GM21390 (cell line): ENCODE results near the gene INSYN2A.

ENCODE experiments used
- ATAC-seq: cut with Tn5 transposase; IDR thresholded peaks from one replicate; pipeline ENCODE4 v1.9.1; 2021; ENCODE audit not compliant: unreplicated experiment

INSYN2A gene

DNA sequence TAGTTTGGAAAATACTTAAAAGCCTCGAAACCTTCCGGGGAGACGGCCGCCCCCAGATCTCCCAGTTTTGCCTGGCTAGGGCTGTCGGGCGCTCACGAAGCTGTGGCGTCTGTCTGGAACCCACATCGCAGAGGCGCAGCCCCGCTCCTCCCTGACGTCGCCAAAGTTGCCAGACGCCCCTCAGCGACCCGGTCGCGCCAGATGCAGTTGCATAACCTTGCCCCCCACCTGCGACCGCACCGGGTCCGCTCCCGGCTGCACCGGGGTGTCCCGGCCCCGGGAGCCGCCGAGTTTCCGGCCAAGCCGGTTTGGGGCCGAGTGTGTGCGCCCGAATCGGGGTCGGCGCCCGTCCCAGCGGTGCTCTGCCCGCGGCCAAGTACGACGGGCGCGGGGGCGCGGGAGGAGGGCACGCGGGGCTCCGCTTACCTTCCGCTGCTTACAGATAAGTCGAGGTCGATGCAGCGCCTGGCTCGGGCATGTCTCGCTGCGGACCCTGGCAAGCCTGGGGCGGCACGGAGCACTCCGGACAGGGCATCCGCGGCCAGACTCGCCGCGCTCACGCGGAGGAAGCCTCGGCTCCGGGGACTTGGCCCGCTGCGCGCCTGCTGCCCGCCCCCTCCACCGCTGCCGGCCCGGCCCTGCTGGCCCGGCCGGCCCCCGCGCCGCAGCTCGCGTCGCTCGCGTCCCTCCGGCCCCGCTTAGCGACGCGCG is 665 bp downstream of the INSYN2A start:
- ATAC-seq: no peak

DNA sequence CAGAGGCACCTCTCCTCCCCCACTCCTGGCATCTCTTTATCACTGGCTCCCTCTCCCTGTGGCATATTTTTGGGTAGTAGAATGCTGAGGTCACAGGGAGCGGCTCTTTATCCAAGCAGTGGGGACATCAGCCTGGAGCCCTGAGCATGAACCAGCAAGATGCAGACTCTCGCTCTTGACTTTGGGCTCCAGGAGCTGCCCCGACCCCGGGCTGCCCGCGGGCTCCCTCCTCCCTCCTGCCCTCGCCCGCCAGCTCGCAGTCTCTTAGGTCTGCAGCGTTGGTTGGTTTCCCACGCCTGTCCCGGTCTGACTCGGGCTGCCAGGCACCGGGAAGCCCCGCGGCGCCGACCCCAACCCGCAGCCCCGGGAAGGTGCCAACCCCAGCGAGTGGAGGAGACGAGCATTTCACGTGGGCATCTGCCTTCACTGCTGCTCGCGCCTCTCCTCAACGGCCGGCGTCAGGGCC is 1.3 kb downstream of the INSYN2A start:
- ATAC-seq: no peak

DNA sequence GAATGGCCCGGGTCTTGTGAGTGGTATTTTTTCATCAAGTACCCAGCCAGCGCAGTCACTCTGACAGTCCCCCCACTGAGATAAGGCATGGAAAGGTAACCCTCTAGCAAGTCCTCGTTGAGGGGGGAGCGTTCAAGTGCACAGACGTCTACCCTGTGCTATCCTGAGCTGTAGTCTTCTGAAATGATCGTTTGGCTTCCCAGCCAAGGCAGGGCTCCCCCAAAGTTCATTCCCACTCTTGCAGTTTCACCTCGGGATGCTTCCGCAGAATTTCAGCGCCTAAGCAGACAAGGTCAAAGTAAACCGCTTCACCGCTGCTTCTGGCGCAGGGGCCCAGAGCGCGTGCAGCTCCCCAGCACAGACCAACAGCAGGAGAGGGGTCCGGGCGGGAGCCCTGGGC is 1.8 kb downstream of the INSYN2A start:
- ATAC-seq: no peak

DNA sequence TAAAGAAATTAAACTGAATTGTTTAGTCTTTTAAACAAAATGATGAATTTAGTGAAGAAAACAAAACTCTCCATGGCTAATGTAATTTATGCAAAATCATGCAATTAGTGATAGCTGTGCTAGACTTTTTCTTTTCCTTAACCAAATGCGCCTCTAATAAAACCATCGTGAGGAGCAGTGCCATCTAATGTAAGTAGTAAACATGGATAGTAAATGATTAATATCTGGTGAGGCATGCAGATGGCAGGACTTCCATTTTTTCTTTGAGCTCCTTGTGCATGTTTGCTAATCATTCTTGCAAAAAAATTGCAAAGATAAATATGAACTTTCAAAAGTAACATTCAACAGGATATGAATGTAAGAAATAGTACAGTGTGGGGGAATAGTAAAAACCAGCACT is 2.3 kb downstream of the INSYN2A start:
- no peak for ATAC-seq

GRCh38 chr10:127193125-127193524 is 3.3 kb downstream of the INSYN2A start:
- no peak for ATAC-seq

- ATAC-seq: no peak
These were observed 6.0 kb downstream of the INSYN2A start for GRCh38 chr10:127190427-127190826.

DNA sequence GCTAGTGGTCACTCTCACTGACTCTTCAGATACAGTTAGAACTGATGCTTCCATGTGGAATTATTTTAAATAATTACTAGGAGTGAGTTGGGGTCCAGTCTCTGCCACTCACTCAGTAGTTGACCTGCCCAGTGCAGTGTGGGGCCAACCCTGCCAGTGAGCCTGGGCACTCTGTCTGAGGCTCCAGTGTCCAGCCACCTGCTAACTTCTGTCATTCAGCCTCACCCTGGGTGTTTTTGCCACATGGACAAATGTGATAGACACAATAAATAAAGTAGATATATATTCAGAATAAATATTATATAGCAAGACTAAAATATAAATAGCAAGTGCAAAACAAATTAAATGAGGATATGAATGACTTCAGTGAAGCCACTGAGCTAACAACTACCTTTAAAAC is 7.2 kb downstream of the INSYN2A start:
- ATAC-seq: no peak

DNA sequence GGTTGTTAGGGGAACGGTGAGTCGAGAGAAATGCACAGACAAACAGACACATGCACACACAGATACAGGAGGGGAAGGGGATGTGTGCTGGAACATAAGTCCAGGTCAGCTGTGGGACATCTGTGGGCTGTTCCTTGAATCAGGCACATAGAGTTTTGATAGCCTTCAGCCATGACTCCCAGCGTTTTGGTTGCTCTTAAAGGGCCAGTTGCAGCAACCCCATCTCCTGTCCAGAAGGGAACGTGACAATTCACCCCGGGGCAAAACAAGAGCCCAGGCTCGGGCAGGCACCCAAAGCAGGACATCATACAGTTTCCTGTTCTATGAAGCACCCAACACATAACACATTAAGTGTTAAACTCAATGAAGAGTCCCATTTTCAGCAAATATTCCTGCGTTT is 9.6 kb downstream of the INSYN2A start:
- ATAC-seq: no peak

- ATAC-seq: no peak
These were observed 11.8 kb downstream of the INSYN2A start for GRCh38 chr10:127184582-127184981.

DNA sequence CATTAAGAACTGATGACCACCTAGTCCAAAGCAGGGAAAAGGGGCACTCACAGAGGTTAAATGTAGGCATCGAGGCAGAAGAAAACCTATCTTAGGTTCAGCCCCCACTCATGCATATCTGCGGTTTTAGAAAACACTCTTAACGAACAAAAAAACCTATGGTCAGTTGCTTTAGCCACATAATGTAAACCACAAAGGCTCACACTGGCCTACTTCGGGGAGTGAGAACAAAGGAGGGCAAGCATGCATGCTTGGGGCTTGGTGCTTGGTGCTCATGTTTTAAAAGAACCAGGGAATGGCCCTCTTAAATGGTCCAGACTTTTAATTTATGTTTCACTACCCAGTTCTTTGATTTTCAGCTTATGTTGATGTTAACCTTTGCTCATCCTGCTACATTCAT is 14.2 kb downstream of the INSYN2A start:
- ATAC-seq: no peak

GRCh38 chr10:127179612-127180250 is 16.7 kb downstream of the INSYN2A start:
- ATAC-seq: no peak

GRCh38 chr10:127176649-127177048 is 19.7 kb downstream of the INSYN2A start:
- ATAC-seq: no peak

GRCh38 chr10:127175357-127176110 is 20.9 kb downstream of the INSYN2A start:
- no peak for ATAC-seq

- no peak for ATAC-seq
These were observed 21.5 kb downstream of the INSYN2A start for GRCh38 chr10:127174866-127175265.

- ATAC-seq: no peak
These were observed 28.1 kb downstream of the INSYN2A start for GRCh38 chr10:127168261-127168660.

DNA sequence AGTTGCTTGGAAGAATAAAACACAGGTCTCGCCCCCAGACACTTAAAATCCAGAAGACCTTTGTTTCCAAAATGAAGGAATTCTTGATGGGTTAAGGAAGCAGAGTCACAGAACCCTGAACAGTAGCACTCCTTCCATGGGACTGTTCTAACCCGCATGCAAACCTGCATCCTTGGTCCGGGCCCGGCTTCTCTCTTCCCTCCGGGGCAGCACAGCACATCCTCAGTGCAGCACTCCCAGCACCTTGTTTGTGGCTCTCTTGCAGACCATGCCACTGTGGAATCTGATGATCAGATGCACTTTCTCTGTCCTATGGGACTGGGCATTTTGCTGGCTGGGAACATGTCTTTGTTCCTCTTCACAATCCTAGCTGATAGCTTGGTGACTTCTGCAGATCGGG is 33.5 kb downstream of the INSYN2A start:
- no peak for ATAC-seq

DNA sequence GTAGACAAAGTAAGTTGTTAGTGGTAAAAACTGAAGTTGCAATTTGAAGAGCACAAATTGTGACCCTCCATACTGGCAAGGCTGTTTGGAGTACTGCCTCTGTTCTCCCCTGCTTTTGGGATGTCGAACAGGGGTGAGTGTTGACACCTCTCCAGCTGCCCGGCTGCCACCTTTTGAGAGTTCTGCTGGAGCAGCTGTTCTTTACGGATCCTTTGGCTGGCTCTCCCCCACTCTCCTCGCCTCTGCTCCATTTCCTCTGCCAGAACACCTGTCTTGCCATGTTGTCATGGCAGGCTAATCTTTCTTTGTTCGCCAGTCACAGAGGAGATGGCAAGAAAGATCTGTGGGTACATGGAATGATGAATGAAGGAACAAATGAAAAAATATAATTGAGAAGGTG is 34.9 kb downstream of the INSYN2A start:
- ATAC-seq: no peak

- ATAC-seq: no peak
These were observed 36.6 kb downstream of the INSYN2A start for GRCh38 chr10:127159648-127160245.

DNA sequence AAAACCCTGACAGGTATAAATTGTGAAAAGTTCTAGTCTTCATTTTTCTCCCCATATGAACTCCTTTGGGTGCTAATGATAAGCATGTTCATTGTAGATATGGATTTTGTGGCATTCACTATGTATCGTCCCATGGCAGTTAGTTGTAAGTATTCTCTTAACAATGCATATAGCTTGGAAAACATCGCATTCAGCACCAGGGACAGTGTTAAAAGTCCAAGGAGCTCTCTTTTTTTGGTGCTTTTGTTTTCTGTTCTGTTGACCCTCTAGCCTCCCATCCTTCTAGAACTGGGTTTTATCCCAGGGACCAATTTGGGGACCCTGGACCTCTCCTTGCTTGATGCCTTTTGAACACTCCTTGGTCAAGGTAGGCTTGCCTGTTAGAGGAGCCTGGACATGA is 37.7 kb downstream of the INSYN2A start:
- no peak for ATAC-seq

GRCh38 chr10:127157506-127158200 is 38.7 kb downstream of the INSYN2A start:
- no peak for ATAC-seq

DNA sequence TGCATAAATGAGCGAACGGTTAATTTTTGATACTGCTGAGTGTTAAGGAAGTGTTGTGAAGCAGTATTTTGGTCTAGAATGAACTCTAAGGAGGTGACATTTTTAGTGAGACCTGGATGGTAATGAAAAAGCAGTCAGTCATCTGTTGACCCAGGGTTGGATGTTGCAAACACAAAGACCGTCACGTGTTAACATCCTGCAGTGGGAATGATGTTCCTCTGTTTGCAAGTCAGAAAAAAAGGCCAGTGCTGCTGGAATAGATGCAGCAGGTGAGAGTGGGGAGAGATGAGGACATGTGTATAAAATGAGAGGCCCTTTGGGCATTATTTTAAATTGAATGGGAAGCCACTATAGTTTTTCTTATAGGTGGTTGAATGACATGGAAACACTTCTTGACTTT is 39.3 kb downstream of the INSYN2A start:
- ATAC-seq: no peak
